Esophagus muscularis mucosa (tissue), 4 donors: ENCODE data around the gene MBD5. TPM values are rescaled to one million over a fixed set of nuclear protein-coding genes. Genes with fewer than 3 reads are reported as not detected.
A peak's percentile ranks its signal among the peaks of the same experiment; 100 is the strongest.

Experiments used
- DNase-seq: peaks from one replicate; pipeline ENCODE4 v3.0.0-alpha.2; 2017; ENCODE audit errors: extremely low spot score
- H3K27ac ChIP-seq, 4 donors: fragments of 200-600 bp; sonication (generic); replicated peaks in 1 of 4; 1 replicate in 3 of 4; 2 replicates in 1 of 4; pipeline ENCODE4 v1.5.1; 2016 to 2019; ENCODE audit warnings: mild to moderate bottlenecking in 1 of 4
- H3K27me3 ChIP-seq, 4 donors: fragments of 200-600 bp; sonication (generic); one replicate each; pipeline versions ENCODE4 v1.5.1 to v1.6.0; 2016 to 2019
- H3K36me3 ChIP-seq, 4 donors: fragments of 200-600 bp; sonication (generic); one replicate each; pipeline ENCODE4 v1.5.1; 2016 to 2019
- H3K4me1 ChIP-seq, 4 donors: fragments of 200-600 bp; sonication (generic); one replicate each; pipeline ENCODE4 v1.5.1; 2016 to 2019
- H3K4me3 ChIP-seq, 4 donors: fragments of 200-600 bp; sonication (generic); 1 replicate in 2 of 4; 2 replicates in 2 of 4; pipeline ENCODE4 v1.5.1; 2016 to 2019; ENCODE audit warnings: mild to moderate bottlenecking in 4 of 4, moderate library complexity in 1 of 4
- H3K9me3 ChIP-seq, 4 donors: fragments of 200-600 bp; sonication (generic); 1 replicate in 3 of 4; 2 replicates in 1 of 4; pipeline ENCODE4 v1.5.1; 2016 to 2019
- CTCF ChIP-seq, 3 experiments: fragments of 200-600 bp in 2 of 3; fragments of 450-650 bp in 1 of 3; sonication (generic) in 2 of 3; IDR thresholded peaks; one replicate each; pipeline ENCODE4 v1.5.1; 2017 to 2019; ENCODE audit warnings: antibody characterized with exemption in 3 of 3, mild to moderate bottlenecking in 2 of 3, moderate library complexity in 1 of 3
- EP300 ChIP-seq: sonication (generic); formaldehyde crosslinking; IDR thresholded peaks from one replicate; pipeline ENCODE4 v1.6.1; 2017; ENCODE audit warnings: antibody characterized with exemption
- POLR2A ChIP-seq: fragments of 450-650 bp; IDR thresholded peaks from one replicate; pipeline ENCODE4 v1.6.1; 2017; ENCODE audit warnings: antibody characterized with exemption, moderate library complexity, mild to moderate bottlenecking, low read depth
- POLR2AphosphoS5 ChIP-seq, 2 donors: sonication (generic); formaldehyde crosslinking; IDR thresholded peaks; one replicate each; pipeline ENCODE4 v1.6.1; 2017; ENCODE audit warnings: antibody characterized with exemption in 2 of 2
- WGBS: methylation state at CpG from one replicate; pipeline ENCODE4 v1.1.5; 2018; 5-methylcytosine and 5-hydroxymethylcytosine counted together
- intact Hi-C: fragments of 100-400 bp; cut with DNase I; formaldehyde crosslinking; loops from one replicate; pipeline ENCODE4 v1.15.1; 2023
- total RNA-seq, 4 donors: library from RNA; depleted of rRNA; stranded (reverse); fragments of >200 nt; gene quantifications; one replicate each; pipeline versions ENCODE4 v1.1.0 to v1.2.1, GENCODE V29; 2016

Gene MBD5
- total RNA-seq, 4 donors from 2014 or later = 34.6 to 49.0 (median 44.9) TPM

GRCh38 chr2:148096012-148096411, 75.1 kb downstream of the MBD5 start:
- no peak overlapping the region for H3K27ac ChIP-seq
- H3K9me3 ChIP-seq = no peaks in the 10 kb centered on the region
- no peaks in the 10 kb centered on the region for H3K4me1 ChIP-seq
- no peaks in the 10 kb centered on the region for H3K36me3 ChIP-seq
- intact Hi-C loops = no loop called here
- no peak overlapping the region for H3K4me3 ChIP-seq
- no peak for TF ChIP-seq POLR2AphosphoS5 (IDR thresholded peaks at IDR 0.05)
- no peak for TF ChIP-seq CTCF (IDR thresholded peaks at IDR 0.05)
- TF ChIP-seq EP300 = no peak
- no peak for TF ChIP-seq POLR2A
- no peaks in the 10 kb centered on the region for H3K27me3 ChIP-seq
- DNase-seq = no peak

GRCh38 chr2:148102641-148103040, 81.8 kb downstream of the MBD5 start:
- peak overlapping the region in 3 of 4 donors; percentile 13 to 20 (median 14) for H3K27ac ChIP-seq
- intact Hi-C loops = no loop called here
- TF ChIP-seq POLR2AphosphoS5 (IDR thresholded peaks at IDR 0.05) = no peak
- TF ChIP-seq CTCF (IDR thresholded peaks at IDR 0.05) = no peak
- no peak for TF ChIP-seq EP300
- TF ChIP-seq POLR2A = no peak

GRCh38 chr2:148103946-148104345, 83.1 kb downstream of the MBD5 start:
- Histone ChIP-seq H3K4me3 (no peak overlapping the region), H3K27ac (no peak overlapping the region), H3K27me3 (no peaks in the 10 kb centered on the region), H3K9me3 (no peaks in the 10 kb centered on the region), H3K36me3 (no peaks in the 10 kb centered on the region), H3K4me1 (peaks cover 0 to 18% (median 16%) of the 10 kb centered on the region in 4 donors)
- no peak for TF ChIP-seq POLR2AphosphoS5 (IDR thresholded peaks at IDR 0.05)
- no peak for TF ChIP-seq EP300
- no peak for TF ChIP-seq CTCF (IDR thresholded peaks at IDR 0.05)
- TF ChIP-seq POLR2A = no peak
- no peak for DNase-seq
- intact Hi-C loops = no loop called here

More at GRCh38 chr2:148102641-148103040, 81.8 kb downstream of the MBD5 start:
- Histone ChIP-seq H3K27me3 (no peaks in the 10 kb centered on the region), H3K4me3 (no peak overlapping the region), H3K36me3 (no peaks in the 10 kb centered on the region), H3K9me3 (no peaks in the 10 kb centered on the region), H3K4me1 (peaks cover 0 to 18% (median 16%) of the 10 kb centered on the region in 4 donors)
- 22% methylated on average over 1 of the region's 1 CpG for WGBS
- no peak for DNase-seq

GRCh38 chr2:148106331-148106730, 85.4 kb downstream of the MBD5 start:
- Histone ChIP-seq H3K4me3 (no peak overlapping the region), H3K27ac (no peak overlapping the region), H3K27me3 (no peaks in the 10 kb centered on the region), H3K9me3 (no peaks in the 10 kb centered on the region), H3K4me1 (peaks cover 0 to 22% (median 20%) of the 10 kb centered on the region in 4 donors), H3K36me3 (no peaks in the 10 kb centered on the region)
- intact Hi-C loops = no loop called here
- DNase-seq = no peak
- TF ChIP-seq POLR2AphosphoS5 (IDR thresholded peaks at IDR 0.05) = no peak
- TF ChIP-seq CTCF (IDR thresholded peaks at IDR 0.05) = no peak
- TF ChIP-seq POLR2A = no peak
- no peak for TF ChIP-seq EP300

GRCh38 chr2:148108385-148108784, 87.5 kb downstream of the MBD5 start:
- H3K9me3 ChIP-seq = no peaks in the 10 kb centered on the region
- no peak overlapping the region for H3K27ac ChIP-seq
- DNase-seq = no peak
- intact Hi-C loops = no loop called here
- no peak overlapping the region for H3K4me3 ChIP-seq
- H3K36me3 ChIP-seq = no peaks in the 10 kb centered on the region
- TF ChIP-seq POLR2AphosphoS5 (IDR thresholded peaks at IDR 0.05) (no peak), EP300 (no peak), CTCF (IDR thresholded peaks at IDR 0.05) (no peak), POLR2A (no peak)
- peaks cover 0 to 8% (median 3%) of the 10 kb centered on the region in 4 donors for H3K4me1 ChIP-seq
- WGBS = 95% methylated on average over 5 of the region's 5 CpGs
- no peaks in the 10 kb centered on the region for H3K27me3 ChIP-seq
